HG02973 (cell line): Measurements from ENCODE around the gene SLCO2B1.
"Not testable (repeated sequence)": the region's sequence is repeated elsewhere in the genome, so short reads cannot be mapped to it uniquely, and the experiment has no call there.

ENCODE experiments used
- ATAC-seq: cut with Tn5 transposase; IDR thresholded peaks from one replicate; pipeline ENCODE4 v1.9.1; 2021; ENCODE audit warnings: moderate library complexity; ENCODE audit not compliant: unreplicated experiment

Gene SLCO2B1

GRCh38 chr11:75150879-75151278 is at the start of gene SLCO2B1:
TSS of gene SLCO2B1 (plus strand) at chr11:75151107. CDS start at chr11:75151382, 275 bp downstream.
- no peak for ATAC-seq

- no peak for ATAC-seq
These were observed 49.3 kb upstream of the SLCO2B1 start for GRCh38 chr11:75101424-75102128.

- no peak for ATAC-seq
These were observed 47.4 kb upstream of the SLCO2B1 start for GRCh38 chr11:75103380-75104026.

- no peak for ATAC-seq
These were observed 45.4 kb upstream of the SLCO2B1 start for GRCh38 chr11:75105462-75105925.

GRCh38 chr11:75105967-75106681 is 44.8 kb upstream of the SLCO2B1 start:
- ATAC-seq = not testable (repeated sequence)

GRCh38 chr11:75107187-75107586 is 43.7 kb upstream of the SLCO2B1 start:
- no peak for ATAC-seq

- no peak for ATAC-seq
These were observed 38.7 kb upstream of the SLCO2B1 start for GRCh38 chr11:75112200-75112599.

- no peak for ATAC-seq
These were observed 37.9 kb upstream of the SLCO2B1 start for GRCh38 chr11:75113030-75113429.

GRCh38 chr11:75114465-75114864 is 36.4 kb upstream of the SLCO2B1 start:
- no peak for ATAC-seq

GRCh38 chr11:75118577-75118976 is 32.3 kb upstream of the SLCO2B1 start:
- ATAC-seq = no peak

- no peak for ATAC-seq
These were observed 24.3 kb upstream of the SLCO2B1 start for GRCh38 chr11:75126564-75126963.

GRCh38 chr11:75132080-75132479 is 18.8 kb upstream of the SLCO2B1 start:
- ATAC-seq = no peak

GRCh38 chr11:75133976-75134375 is 16.9 kb upstream of the SLCO2B1 start:
- ATAC-seq = no peak

- ATAC-seq = no peak
These were observed 15.8 kb upstream of the SLCO2B1 start for GRCh38 chr11:75135021-75135650.

- no peak for ATAC-seq
These were observed 15.3 kb upstream of the SLCO2B1 start for GRCh38 chr11:75135651-75136050.

- no peak for ATAC-seq
These were observed 10.4 kb upstream of the SLCO2B1 start for GRCh38 chr11:75140269-75141138.

- ATAC-seq = no peak
These were observed 9.7 kb upstream of the SLCO2B1 start for GRCh38 chr11:75141166-75141565.

- peak; percentile 59 for ATAC-seq
These were observed 8.0 kb upstream of the SLCO2B1 start for GRCh38 chr11:75142714-75143419.

GRCh38 chr11:75143420-75143731 is 7.5 kb upstream of the SLCO2B1 start:
- ATAC-seq = no peak

- no peak for ATAC-seq
These were observed 6.2 kb upstream of the SLCO2B1 start for GRCh38 chr11:75144716-75145014.
